OCI-LY7 (cell line): ENCODE measurements around the gene PRDM4.

Experiments
- EZH2phosphoT487 ChIP-seq: fragments of 200-600 bp; sonication (generic); IDR thresholded peaks from 2 replicates; pipeline ENCODE4 v1.6.1; 2018; ENCODE audit warnings: low read depth, borderline replicate concordance, mild to moderate bottlenecking, mixed run types, antibody characterized with exemption, low read length, moderate library complexity, mixed read lengths
- TF ChIP-seq, protein P1 (sequence below): fragments of 200-600 bp; sonication (generic); conservative IDR thresholded peaks from 2 replicates; pipeline ENCODE4 v1.5.1; 2014; ENCODE audit warnings: mild to moderate bottlenecking, antibody characterized with exemption, low read length, moderate library complexity, mixed read lengths

GRCh38 chr12:107778383-107779025 lies 17.6 kb upstream of the PRDM4 start:
- TF ChIP-seq, protein P1, sequence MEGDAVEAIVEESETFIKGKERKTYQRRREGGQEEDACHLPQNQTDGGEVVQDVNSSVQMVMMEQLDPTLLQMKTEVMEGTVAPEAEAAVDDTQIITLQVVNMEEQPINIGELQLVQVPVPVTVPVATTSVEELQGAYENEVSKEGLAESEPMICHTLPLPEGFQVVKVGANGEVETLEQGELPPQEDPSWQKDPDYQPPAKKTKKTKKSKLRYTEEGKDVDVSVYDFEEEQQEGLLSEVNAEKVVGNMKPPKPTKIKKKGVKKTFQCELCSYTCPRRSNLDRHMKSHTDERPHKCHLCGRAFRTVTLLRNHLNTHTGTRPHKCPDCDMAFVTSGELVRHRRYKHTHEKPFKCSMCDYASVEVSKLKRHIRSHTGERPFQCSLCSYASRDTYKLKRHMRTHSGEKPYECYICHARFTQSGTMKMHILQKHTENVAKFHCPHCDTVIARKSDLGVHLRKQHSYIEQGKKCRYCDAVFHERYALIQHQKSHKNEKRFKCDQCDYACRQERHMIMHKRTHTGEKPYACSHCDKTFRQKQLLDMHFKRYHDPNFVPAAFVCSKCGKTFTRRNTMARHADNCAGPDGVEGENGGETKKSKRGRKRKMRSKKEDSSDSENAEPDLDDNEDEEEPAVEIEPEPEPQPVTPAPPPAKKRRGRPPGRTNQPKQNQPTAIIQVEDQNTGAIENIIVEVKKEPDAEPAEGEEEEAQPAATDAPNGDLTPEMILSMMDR, result no peak
- no peak for TF ChIP-seq EZH2phosphoT487
